Mesothelial cell of epicardium (in vitro differentiated cells): ENCODE results near the gene HMCN1. TPM values are rescaled to one million over a fixed set of nuclear protein-coding genes. Genes with fewer than 3 reads are reported as not detected.
"Not testable (repeated sequence)": the region's sequence is repeated elsewhere in the genome, so short reads cannot be mapped to it uniquely, and the experiment has no call there.

ENCODE experiments used
- DNase-seq, 2 experiments: peaks; one replicate each; pipeline ENCODE4 v3.0.0; 2021; ENCODE audit warnings: low spot score in 2 of 2; ENCODE audit not compliant: unreplicated experiment in 2 of 2
- H3K27ac Mint-ChIP-seq: 2 replicates; pipeline ENCODE4 v1.8.0; 2021; ENCODE audit warnings: mixed read lengths
- H3K27me3 Mint-ChIP-seq: 2 replicates; pipeline ENCODE4 v1.8.0; 2021; ENCODE audit warnings: low read depth, mixed read lengths
- H3K36me3 Mint-ChIP-seq: 2 replicates; pipeline ENCODE4 v1.8.0; 2021; ENCODE audit warnings: mixed read lengths
- H3K4me1 Mint-ChIP-seq: 2 replicates; pipeline ENCODE4 v1.8.0; 2021; ENCODE audit warnings: mixed read lengths
- H3K4me3 Mint-ChIP-seq: 2 replicates; pipeline ENCODE4 v1.8.0; 2021; ENCODE audit warnings: mild to moderate bottlenecking, moderate library complexity, mixed read lengths
- H3K9me3 Mint-ChIP-seq: 2 replicates; pipeline ENCODE4 v1.8.0; 2021; ENCODE audit warnings: mixed read lengths
- CTCF ChIP-seq: fragments of 200-600 bp; sonication (generic); IDR thresholded peaks from one replicate; pipeline ENCODE4 v1.5.0; 2021; ENCODE audit warnings: antibody characterized with exemption; ENCODE audit not compliant: unreplicated experiment
- total RNA-seq: library from RNA; stranded (reverse); gene quantifications from 3 replicates; pipeline ENCODE4 v1.2.1, GENCODE V29; 2021

The HMCN1 gene
- total RNA-seq, 1 donor from 2014 or later, result 48.8 TPM

GRCh38 chr1:185886671-185887070, 152.5 kb downstream of the HMCN1 start:
- no peak for DNase-seq
- Mint-ChIP-seq H3K9me3 (peaks cover 10% of the 10 kb centered on the region), H3K27ac (no peak overlapping the region), H3K4me1 (no peaks in the 10 kb centered on the region), H3K4me3 (no peak overlapping the region), H3K27me3 (no peaks in the 10 kb centered on the region), H3K36me3 (peaks cover 3% of the 10 kb centered on the region)
- TF ChIP-seq CTCF, result no peak

GRCh38 chr1:185892831-185893403, 158.7 kb downstream of the HMCN1 start:
- H3K9me3 Mint-ChIP-seq, H3K27me3 Mint-ChIP-seq, H3K36me3 Mint-ChIP-seq, DNase-seq, H3K4me3 Mint-ChIP-seq, H3K4me1 Mint-ChIP-seq, H3K27ac Mint-ChIP-seq: not testable (repeated sequence)

- H3K4me1 Mint-ChIP-seq, result no peaks in the 10 kb centered on the region
- H3K27ac Mint-ChIP-seq, result no peak overlapping the region
- no peak for TF ChIP-seq CTCF
- peaks cover 9% of the 10 kb centered on the region for H3K9me3 Mint-ChIP-seq
- DNase-seq, result no peak
- peaks cover 8% of the 10 kb centered on the region for H3K36me3 Mint-ChIP-seq
- H3K4me3 Mint-ChIP-seq, result no peak overlapping the region
- no peaks in the 10 kb centered on the region for H3K27me3 Mint-ChIP-seq
These were observed 160.6 kb downstream of the HMCN1 start for GRCh38 chr1:185894791-185895190.

- H3K4me1 Mint-ChIP-seq, result peaks cover 4% of the 10 kb centered on the region
- TF ChIP-seq CTCF, result no peak
These were observed 161.2 kb downstream of the HMCN1 start for GRCh38 chr1:185895208-185895900.

GRCh38 chr1:185896863-185897262, 162.7 kb downstream of the HMCN1 start:
- no peaks in the 10 kb centered on the region for H3K27me3 Mint-ChIP-seq
- H3K4me1 Mint-ChIP-seq, result peaks cover 4% of the 10 kb centered on the region
- no peak overlapping the region for H3K27ac Mint-ChIP-seq
- H3K36me3 Mint-ChIP-seq, result peaks cover 4% of the 10 kb centered on the region
- no peak for DNase-seq
- H3K9me3 Mint-ChIP-seq, result peaks cover 2% of the 10 kb centered on the region
- no peak for TF ChIP-seq CTCF
- H3K4me3 Mint-ChIP-seq, result no peak overlapping the region

More at GRCh38 chr1:185895208-185895900, 161.2 kb downstream of the HMCN1 start:
- no peak for DNase-seq
- Mint-ChIP-seq H3K27ac (no peak overlapping the region), H3K4me3 (no peak overlapping the region), H3K36me3 (peaks cover 4% of the 10 kb centered on the region), H3K9me3 (peaks cover 4% of the 10 kb centered on the region), H3K27me3 (no peaks in the 10 kb centered on the region)

- H3K4me3 Mint-ChIP-seq, result no peak overlapping the region
These were observed 172.0 kb downstream of the HMCN1 start for GRCh38 chr1:185906186-185906585.

More at GRCh38 chr1:185906186-185906585, 172.0 kb downstream of the HMCN1 start:
- no peak overlapping the region for H3K27ac Mint-ChIP-seq
- peaks cover 6% of the 10 kb centered on the region for H3K9me3 Mint-ChIP-seq
- TF ChIP-seq CTCF, result no peak
- no peaks in the 10 kb centered on the region for H3K36me3 Mint-ChIP-seq
- no peak for DNase-seq
- no peaks in the 10 kb centered on the region for H3K27me3 Mint-ChIP-seq
- H3K4me1 Mint-ChIP-seq, result peaks cover 27% of the 10 kb centered on the region
